Mesenteric fat pad (tissue), 1 donor: Measurements from ENCODE around the gene OSR1. TPM values are rescaled to one million over a fixed set of nuclear protein-coding genes. Genes with fewer than 3 reads are reported as not detected.
"Not testable (repeated sequence)": the region's sequence is repeated elsewhere in the genome, so short reads cannot be mapped to it uniquely, and the experiment has no call there.

Source experiments
- DNase-seq: peaks from one replicate; pipeline ENCODE4 v3.0.0-alpha.2; 2020; ENCODE audit warnings: low spot score
- long read RNA-seq: library from polyadenylated mRNA; unstranded; transcript quantifications from one replicate; pipeline ENCODE4 v2.0.0, GENCODE V29; 2020
- total RNA-seq: library from RNA; stranded (reverse); fragmentation: NEBNext Ultra II Directional; extraction: Animal tissue kit (Norgen Biotek cat#: 25700); gene quantifications from one replicate; pipeline ENCODE4 v1.2.1, GENCODE V29; 2021
- donor health status: DM: yes; HTN: yes; CAD: no.

Gene OSR1
- total RNA-seq = 41.6 TPM
- long read RNA-seq, full-length matches to known transcripts = 112 of 116 reads
- long read RNA-seq, partial matches to known transcripts = 2 of 116 reads
- long read RNA-seq, other reads (novel, unspliced or antisense) = 2 of 116 reads

GRCh38 chr2:19358242-19359020 is at the start of gene OSR1:
Gene OSR1, minus strand, starts transcription at chr2:19358623. Its CDS starts 4,818 bp downstream, at chr2:19353805.
- no peak for DNase-seq

GRCh38 chr2:19403785-19404184 is 45.4 kb upstream of the OSR1 start:
- no peak for DNase-seq

- DNase-seq = no peak
These were observed 33.8 kb upstream of the OSR1 start for GRCh38 chr2:19392191-19392590.

- not testable (repeated sequence) for DNase-seq
These were observed 31.0 kb upstream of the OSR1 start for GRCh38 chr2:19389469-19389868.

GRCh38 chr2:19380532-19380931 is 22.1 kb upstream of the OSR1 start:
- no peak for DNase-seq

GRCh38 chr2:19378939-19379338 is 20.5 kb upstream of the OSR1 start:
- no peak for DNase-seq

- no peak for DNase-seq
These were observed 19.3 kb upstream of the OSR1 start for GRCh38 chr2:19377717-19378116.

GRCh38 chr2:19373352-19373751 is 14.9 kb upstream of the OSR1 start:
- peak; percentile 60 for DNase-seq

- DNase-seq = no peak
These were observed 13.7 kb upstream of the OSR1 start for GRCh38 chr2:19371996-19372582.

- no peak for DNase-seq
These were observed 11.0 kb upstream of the OSR1 start for GRCh38 chr2:19369341-19369955.

GRCh38 chr2:19368760-19369159 is 10.3 kb upstream of the OSR1 start:
- DNase-seq = no peak

- no peak for DNase-seq
These were observed 8.9 kb upstream of the OSR1 start for GRCh38 chr2:19367326-19367725.

- DNase-seq = no peak
These were observed 6.7 kb upstream of the OSR1 start for GRCh38 chr2:19365126-19365525.

GRCh38 chr2:19364014-19364413 is 5.6 kb upstream of the OSR1 start:
- DNase-seq = no peak

GRCh38 chr2:19363474-19363778 is 5.0 kb upstream of the OSR1 start:
- no peak for DNase-seq

- DNase-seq = no peak
These were observed 4.5 kb upstream of the OSR1 start for GRCh38 chr2:19362755-19363473.

- DNase-seq = no peak
These were observed 3.8 kb upstream of the OSR1 start for GRCh38 chr2:19362094-19362754.

- no peak for DNase-seq
These were observed 3.0 kb upstream of the OSR1 start for GRCh38 chr2:19361325-19361990.

GRCh38 chr2:19360966-19361321 is 2.5 kb upstream of the OSR1 start:
- DNase-seq = no peak

GRCh38 chr2:19360266-19360965 is 2.0 kb upstream of the OSR1 start:
- DNase-seq = no peak
